IPS-20b (cell line): Measurements from ENCODE around the gene TNS3.

Source experiments
- H3K27ac ChIP-seq: one replicate; pipeline ENCODE4 v1.5.1; 2013; ENCODE audit warnings: low read length
- H3K27me3 ChIP-seq: 2 replicates; pipeline ENCODE4 v1.6.1; 2013; ENCODE audit warnings: mild to moderate bottlenecking, low read length, inconsistent platforms; ENCODE audit not compliant: insufficient read depth
- H3K36me3 ChIP-seq: 2 replicates; pipeline ENCODE4 v1.6.1; 2013; ENCODE audit warnings: low read depth, mild to moderate bottlenecking, inconsistent platforms, low read length, moderate library complexity; ENCODE audit not compliant: insufficient read depth
- H3K4me1 ChIP-seq: 2 replicates; pipeline ENCODE4 v1.6.1; 2013; ENCODE audit warnings: mild to moderate bottlenecking, control low read depth, inconsistent platforms, low read length, moderate library complexity; ENCODE audit not compliant: insufficient read depth
- H3K4me3 ChIP-seq: 2 replicates; pipeline ENCODE4 v1.5.1; 2013; ENCODE audit warnings: mild to moderate bottlenecking, low read length, inconsistent platforms
- H3K9ac ChIP-seq: 2 replicates; pipeline ENCODE4 v1.6.1; 2013; ENCODE audit warnings: low read depth, mild to moderate bottlenecking, inconsistent platforms, low read length, moderate library complexity
- H3K9me3 ChIP-seq: 2 replicates; pipeline ENCODE4 v1.6.1; 2013; ENCODE audit warnings: mild to moderate bottlenecking, low read depth, low read length, inconsistent platforms; ENCODE audit not compliant: insufficient read depth

The TNS3 gene

DNA sequence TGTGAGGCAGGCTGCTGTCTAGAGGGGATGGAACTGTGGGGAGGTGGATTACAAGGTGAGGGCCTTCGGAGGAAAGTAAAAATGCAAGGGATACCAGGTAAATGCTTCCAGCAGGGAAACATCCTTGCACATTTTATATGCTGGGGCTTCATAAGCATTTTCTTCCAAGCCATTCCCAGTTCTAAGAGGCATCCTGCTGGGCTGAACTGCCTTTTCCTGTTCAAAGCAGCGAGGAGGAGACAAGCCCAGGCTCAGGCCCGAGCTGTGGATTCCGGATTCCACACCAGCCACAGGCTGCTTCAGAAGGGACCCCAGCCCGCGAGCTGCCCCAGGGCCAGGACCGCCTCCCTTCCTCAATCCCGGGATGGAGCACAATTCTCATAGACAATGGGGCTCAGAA lies 249.7 kb downstream of the TNS3 start:
- no peaks in the 10 kb centered on the region for H3K36me3 ChIP-seq
- H3K4me3 ChIP-seq, result no peak overlapping the region
- no peak overlapping the region for H3K9ac ChIP-seq
- peaks cover 34% of the 10 kb centered on the region for H3K4me1 ChIP-seq
- no peaks in the 10 kb centered on the region for H3K9me3 ChIP-seq
- H3K27me3 ChIP-seq, result no peaks in the 10 kb centered on the region
- H3K27ac ChIP-seq, result no peak overlapping the region

DNA sequence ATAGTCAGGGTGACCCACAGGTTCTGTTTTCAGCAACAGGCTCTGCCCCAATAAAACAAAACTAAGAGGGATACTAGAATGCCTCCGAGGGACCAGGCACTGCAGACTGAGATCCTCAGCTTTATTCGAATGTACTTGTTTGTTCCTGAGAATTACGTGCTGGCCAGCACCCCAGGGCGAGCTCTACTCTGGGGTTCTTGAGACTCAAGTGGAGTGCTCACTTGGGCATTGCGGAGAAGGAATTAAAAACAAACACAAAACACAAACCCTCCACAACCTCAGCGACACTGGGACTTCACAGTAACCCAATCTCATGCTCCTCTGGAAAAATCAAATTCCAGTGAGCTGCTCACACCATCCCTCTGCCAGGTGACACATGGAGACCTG lies 250.7 kb downstream of the TNS3 start:
- no peaks in the 10 kb centered on the region for H3K36me3 ChIP-seq
- H3K27me3 ChIP-seq, result no peaks in the 10 kb centered on the region
- H3K9me3 ChIP-seq, result no peaks in the 10 kb centered on the region
- H3K27ac ChIP-seq, result no peak overlapping the region
- H3K4me3 ChIP-seq, result no peak overlapping the region
- H3K4me1 ChIP-seq, result peaks cover 40% of the 10 kb centered on the region
- no peak overlapping the region for H3K9ac ChIP-seq

DNA sequence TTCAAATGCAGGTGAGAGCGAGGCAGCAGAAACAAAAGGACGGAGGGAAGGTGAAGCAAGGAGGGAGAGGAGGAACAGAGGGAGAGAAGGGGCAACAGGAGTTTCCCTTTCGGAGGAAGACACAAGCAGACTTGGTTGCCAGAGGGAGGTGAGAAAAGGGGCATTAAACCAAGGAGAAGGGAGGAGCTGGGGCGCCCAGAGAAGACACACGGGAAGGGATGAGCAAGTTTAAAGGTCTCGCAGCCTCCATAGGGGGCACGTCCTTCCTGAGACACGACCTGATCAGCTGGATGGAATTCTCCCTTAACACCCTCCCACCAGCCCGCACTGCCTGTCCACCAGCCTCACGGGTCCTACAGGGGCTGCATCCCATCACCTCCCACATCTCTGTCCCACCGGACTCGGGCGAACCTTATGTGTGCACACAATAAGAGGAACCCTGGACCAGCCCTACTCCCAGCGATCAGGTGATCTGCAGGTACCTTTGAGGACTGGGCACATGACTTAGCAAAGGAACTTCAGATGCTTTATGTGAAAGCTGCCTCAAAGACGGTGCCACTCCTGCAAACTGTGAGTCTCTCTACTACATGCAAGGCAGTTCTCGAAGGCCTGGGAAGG lies 251.2 kb downstream of the TNS3 start:
- Histone ChIP-seq H3K9ac (no peak overlapping the region), H3K27me3 (no peaks in the 10 kb centered on the region), H3K4me3 (no peak overlapping the region), H3K27ac (no peak overlapping the region), H3K4me1 (peaks cover 43% of the 10 kb centered on the region), H3K9me3 (no peaks in the 10 kb centered on the region), H3K36me3 (no peaks in the 10 kb centered on the region)

DNA sequence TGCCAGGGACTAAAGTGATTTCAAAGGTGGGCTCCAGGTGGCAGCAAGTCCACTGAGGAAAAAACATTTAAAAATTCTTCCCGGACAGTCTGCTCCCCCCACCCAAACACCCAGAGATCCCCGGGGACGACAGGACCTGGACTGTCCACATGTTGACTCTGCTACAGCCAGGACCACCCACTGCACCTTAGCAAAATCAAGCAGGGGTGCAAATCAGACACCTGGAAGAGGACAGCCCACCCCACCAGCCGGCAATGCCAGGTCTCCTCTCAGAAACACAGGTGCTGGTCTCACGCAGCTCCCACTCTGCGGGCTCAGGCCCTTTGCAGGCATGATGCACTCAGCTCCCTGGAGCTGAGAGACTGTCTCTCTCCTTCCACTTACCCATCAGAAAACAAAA lies 251.9 kb downstream of the TNS3 start:
- Histone ChIP-seq H3K4me3 (no peak overlapping the region), H3K9me3 (no peaks in the 10 kb centered on the region), H3K27me3 (no peaks in the 10 kb centered on the region), H3K4me1 (peaks cover 43% of the 10 kb centered on the region), H3K9ac (no peak overlapping the region), H3K36me3 (no peaks in the 10 kb centered on the region), H3K27ac (no peak overlapping the region)

DNA sequence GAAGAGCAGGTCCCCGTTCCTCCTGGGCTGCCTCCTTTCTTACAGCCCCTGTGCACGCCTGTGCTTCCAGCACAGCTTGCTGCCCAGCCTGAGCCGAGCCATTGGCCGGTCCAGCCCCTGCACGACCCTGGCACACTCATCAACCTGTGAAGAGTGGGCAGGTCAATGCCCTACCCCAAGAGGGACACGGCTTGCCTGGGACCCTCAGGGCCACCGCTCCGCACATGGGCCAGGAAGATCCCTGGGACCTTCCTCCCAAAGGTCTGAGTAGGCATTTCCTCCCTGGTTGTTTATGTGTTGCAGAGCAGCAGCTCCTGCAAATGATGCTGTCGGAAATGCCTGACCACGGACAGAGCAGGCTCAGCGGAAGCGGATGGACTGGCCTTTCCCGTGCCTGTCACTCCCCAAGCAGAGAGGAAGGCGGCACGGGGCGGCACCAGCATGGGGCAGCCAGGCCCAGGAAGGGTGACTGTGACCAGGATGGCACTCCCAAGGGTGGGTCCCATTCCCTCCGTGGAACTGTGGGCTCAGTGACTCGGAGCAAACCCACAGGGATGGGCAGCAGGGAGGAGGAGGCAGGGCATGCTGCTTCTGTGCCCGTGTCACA lies 252.5 kb downstream of the TNS3 start:
- H3K27ac ChIP-seq, result no peak overlapping the region
- peaks cover 43% of the 10 kb centered on the region for H3K4me1 ChIP-seq
- H3K36me3 ChIP-seq, result no peaks in the 10 kb centered on the region

DNA sequence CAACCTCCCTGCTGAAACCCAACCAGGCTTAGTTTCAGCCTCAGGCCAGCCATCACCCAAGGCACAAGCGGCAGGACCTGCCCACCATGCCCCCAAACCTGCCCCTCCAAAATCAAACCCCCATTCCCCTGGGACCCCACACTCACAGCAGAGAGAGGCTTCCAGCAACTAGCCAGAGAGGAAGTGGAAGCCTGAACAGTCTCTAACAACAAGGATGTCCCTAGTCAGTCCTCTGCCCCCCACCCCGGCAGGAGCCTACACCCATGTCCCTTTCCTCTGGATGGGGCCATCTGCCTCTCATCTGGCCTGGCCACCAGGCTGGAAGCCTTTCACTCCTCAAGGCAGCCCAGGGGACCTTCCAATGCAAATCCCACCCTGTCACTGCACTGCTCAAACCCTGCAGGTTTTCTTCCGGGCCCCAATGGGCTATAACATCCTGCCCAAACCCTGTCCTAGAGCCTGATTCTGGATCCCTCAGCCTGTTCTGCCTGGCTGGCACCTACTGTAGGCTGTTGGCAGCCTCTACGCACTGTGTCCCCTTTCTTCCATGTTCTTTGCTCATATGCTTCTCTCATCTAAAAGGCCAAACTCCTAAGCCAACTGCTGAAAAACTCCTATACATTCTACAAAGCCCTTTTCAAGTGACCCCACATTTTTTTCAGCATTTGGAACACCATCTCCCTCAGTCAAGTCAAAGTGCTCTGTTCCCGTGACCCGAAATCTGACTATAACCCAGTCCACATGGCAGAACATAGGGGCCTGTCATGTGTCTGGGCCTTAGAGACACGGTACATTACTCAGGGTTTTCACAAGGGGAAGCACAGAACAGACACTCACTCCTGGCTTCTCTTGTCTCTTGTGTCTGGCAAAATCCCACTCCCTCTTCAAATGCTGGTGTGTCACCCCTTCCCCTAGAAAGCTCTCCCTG lies 253.3 kb downstream of the TNS3 start:
- peak overlapping the region; percentile 9 for H3K27ac ChIP-seq
- no peaks in the 10 kb centered on the region for H3K9me3 ChIP-seq
- H3K9ac ChIP-seq, result peak overlapping the region; percentile 69; the same call in 1 of the 2 replicates
- peaks cover 42% of the 10 kb centered on the region for H3K4me1 ChIP-seq
- peak overlapping the region; percentile 55; the same call in 1 of the 2 replicates for H3K4me3 ChIP-seq
- H3K27me3 ChIP-seq, result no peaks in the 10 kb centered on the region
- H3K36me3 ChIP-seq, result no peaks in the 10 kb centered on the region

More for the DNA sequence above, 252.5 kb downstream of the TNS3 start:
- no peak overlapping the region for H3K4me3 ChIP-seq
- no peaks in the 10 kb centered on the region for H3K27me3 ChIP-seq
- H3K9ac ChIP-seq, result no peak overlapping the region
- no peaks in the 10 kb centered on the region for H3K9me3 ChIP-seq

DNA sequence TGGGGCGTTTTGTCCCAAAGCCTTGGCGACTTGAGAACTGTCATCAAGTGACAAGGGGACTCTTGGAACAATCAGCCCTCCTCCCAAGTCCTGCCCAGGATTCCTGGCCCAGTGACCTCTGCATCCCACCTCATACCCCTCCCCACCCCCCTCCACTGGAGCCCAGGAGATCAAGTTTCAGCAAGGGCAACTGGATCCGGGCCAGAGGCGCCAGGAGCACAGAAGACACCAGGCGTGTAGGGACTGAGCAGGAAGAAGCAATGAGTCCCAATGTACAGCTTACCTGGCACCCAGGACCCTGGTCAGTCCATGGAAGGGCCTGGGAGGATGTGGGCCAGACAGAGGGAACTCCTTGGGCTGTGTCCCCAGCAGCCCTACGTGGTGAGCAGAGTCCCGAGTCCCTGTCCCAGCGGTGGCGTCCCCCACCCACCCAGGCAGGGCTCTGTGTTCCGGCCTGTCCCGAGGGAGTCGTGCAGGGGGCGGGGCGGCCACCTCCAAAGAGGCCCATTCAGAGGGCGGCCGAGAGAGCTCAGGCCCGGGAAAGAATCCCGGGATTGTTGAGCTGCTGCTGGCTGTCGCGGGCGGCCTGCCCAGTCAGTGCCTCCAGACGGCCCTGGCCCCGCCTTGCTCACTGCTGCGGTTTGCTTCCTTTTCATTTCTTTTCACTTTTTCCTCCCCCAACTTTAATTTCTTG lies 254.1 kb downstream of the TNS3 start:
- Histone ChIP-seq H3K4me1 (peaks cover 34% of the 10 kb centered on the region), H3K9me3 (no peaks in the 10 kb centered on the region), H3K36me3 (no peaks in the 10 kb centered on the region), H3K9ac (peak overlapping the region; percentile 69; the same call in 1 of the 2 replicates), H3K27me3 (no peaks in the 10 kb centered on the region), H3K27ac (peak overlapping the region; percentile 9), H3K4me3 (peak overlapping the region; percentile 55)

DNA sequence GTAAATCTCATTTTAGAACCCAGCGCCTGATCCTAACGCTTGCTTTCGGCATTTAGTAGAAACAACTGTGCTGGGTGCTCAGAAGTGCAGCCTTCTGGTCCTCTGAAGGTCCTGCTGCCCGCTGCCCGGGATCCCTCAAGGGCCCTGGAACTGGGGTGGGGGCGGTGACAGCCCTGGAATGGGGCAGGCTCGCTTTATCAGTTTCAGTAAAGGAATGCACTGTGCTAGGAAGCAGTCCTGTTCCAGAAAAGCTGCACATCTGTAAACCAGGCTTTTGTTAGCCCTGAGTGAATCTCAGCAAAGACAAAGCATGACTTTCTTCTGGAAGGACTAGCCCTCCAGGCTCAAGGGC lies 254.6 kb downstream of the TNS3 start:
- Histone ChIP-seq H3K27me3 (no peaks in the 10 kb centered on the region), H3K9me3 (no peaks in the 10 kb centered on the region), H3K36me3 (no peaks in the 10 kb centered on the region), H3K9ac (peak overlapping the region; percentile 69; the same call in 1 of the 2 replicates), H3K27ac (peak overlapping the region; percentile 9), H3K4me3 (peak overlapping the region; percentile 55; the same call in 1 of the 2 replicates), H3K4me1 (peaks cover 29% of the 10 kb centered on the region)

DNA sequence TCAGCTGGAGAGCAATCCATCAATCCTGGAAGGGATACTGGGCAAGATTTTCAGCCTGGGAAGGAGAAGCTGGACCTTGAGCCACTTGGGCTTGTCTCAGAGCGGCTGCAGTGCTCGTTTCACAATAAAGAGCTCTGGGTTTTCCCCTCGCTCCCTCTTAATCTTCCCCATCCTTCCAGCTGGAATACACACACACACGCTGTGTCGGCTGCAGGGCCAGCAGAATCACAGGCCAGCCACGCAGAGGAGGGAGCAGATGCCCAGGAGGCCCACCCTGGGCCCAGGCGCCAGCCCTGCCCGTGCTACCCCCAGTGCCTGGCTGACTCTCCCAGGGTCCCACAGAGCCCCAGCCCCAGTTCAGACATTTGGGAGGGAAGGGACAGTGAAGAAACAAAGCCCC lies 255.1 kb downstream of the TNS3 start:
- no peaks in the 10 kb centered on the region for H3K9me3 ChIP-seq
- no peaks in the 10 kb centered on the region for H3K27me3 ChIP-seq
- H3K4me1 ChIP-seq, result peaks cover 24% of the 10 kb centered on the region
- peak overlapping the region; percentile 69; the same call in 1 of the 2 replicates for H3K9ac ChIP-seq
- no peak overlapping the region for H3K27ac ChIP-seq
- H3K36me3 ChIP-seq, result no peaks in the 10 kb centered on the region
- peak overlapping the region; percentile 55; the same call in 1 of the 2 replicates for H3K4me3 ChIP-seq

DNA sequence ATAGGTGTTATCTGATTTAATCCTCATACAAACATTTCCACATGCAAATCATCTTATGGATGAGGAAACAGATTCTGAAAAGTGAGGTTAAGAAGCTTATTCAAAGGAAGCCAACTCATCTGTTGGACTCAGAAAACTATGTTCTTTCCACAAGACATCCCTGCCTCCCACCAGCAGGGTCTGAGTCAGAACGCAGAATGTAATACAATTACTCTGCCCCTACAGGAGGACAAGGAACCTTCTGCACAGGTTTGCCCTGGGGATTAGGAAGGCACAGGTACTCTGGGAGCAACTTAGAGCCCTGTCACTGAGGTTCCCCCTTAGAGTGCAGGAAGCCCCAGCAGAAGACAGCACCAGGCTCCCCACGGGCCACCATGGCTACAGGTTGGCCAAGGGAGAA lies 255.7 kb downstream of the TNS3 start:
- no peak overlapping the region for H3K9ac ChIP-seq
- no peaks in the 10 kb centered on the region for H3K27me3 ChIP-seq
- no peak overlapping the region for H3K27ac ChIP-seq
- no peak overlapping the region for H3K4me3 ChIP-seq
- peaks cover 22% of the 10 kb centered on the region for H3K4me1 ChIP-seq
- H3K36me3 ChIP-seq, result no peaks in the 10 kb centered on the region
- H3K9me3 ChIP-seq, result no peaks in the 10 kb centered on the region

DNA sequence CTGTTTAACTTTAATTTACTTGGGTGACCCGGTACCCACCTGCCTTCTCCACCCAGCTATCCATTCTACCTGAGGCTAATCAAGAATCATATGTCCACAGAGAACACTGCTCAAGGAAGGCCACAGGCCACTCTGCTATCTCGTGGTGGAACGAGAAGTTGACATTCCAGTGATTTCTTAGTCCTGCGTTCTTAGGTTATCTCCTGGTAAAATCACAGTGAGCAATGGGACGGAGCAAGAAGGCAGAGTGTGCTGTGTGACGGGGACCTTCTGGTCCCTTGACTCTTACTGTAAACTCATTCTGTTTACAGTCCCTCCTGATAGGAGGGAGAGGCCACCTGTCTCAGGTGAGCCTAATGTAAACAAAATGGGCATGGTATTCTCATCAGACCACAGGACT lies 256.6 kb downstream of the TNS3 start:
- no peaks in the 10 kb centered on the region for H3K36me3 ChIP-seq
- no peak overlapping the region for H3K27ac ChIP-seq
- H3K4me3 ChIP-seq, result no peak overlapping the region
- H3K9me3 ChIP-seq, result no peaks in the 10 kb centered on the region
- H3K4me1 ChIP-seq, result peaks cover 22% of the 10 kb centered on the region
- H3K27me3 ChIP-seq, result no peaks in the 10 kb centered on the region
- no peak overlapping the region for H3K9ac ChIP-seq
